ENCODE measurements around the gene CNTNAP1.
A peak's percentile ranks its signal among the peaks of the same experiment; 100 is the strongest.
"Not testable (repeated sequence)": the region's sequence is repeated elsewhere in the genome, so short reads cannot be mapped to it uniquely, and the experiment has no call there.

The CNTNAP1 gene

DNA sequence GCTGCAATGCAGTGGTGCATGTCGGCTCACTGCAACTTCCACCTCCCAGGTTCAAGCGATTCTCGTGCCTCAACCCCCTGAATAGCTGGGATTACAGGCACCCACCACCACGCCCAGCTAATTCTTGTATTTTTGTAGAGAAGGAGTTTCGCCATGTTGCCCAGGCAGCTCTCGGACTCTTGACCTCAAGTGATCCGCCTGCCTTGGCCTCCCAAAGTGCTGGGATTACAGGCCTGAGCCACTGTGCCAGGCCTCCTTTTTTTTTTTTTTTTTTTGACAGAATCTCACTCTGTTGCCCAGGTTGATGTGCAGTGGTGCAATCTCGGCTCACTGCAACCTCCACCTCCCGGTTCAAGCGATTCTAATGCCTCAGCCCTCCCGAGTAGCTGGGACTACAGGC is 60.6 kb downstream of the CNTNAP1 start:
- not testable (repeated sequence) for DNase-seq (ENCODE audit: low spot score)

DNA sequence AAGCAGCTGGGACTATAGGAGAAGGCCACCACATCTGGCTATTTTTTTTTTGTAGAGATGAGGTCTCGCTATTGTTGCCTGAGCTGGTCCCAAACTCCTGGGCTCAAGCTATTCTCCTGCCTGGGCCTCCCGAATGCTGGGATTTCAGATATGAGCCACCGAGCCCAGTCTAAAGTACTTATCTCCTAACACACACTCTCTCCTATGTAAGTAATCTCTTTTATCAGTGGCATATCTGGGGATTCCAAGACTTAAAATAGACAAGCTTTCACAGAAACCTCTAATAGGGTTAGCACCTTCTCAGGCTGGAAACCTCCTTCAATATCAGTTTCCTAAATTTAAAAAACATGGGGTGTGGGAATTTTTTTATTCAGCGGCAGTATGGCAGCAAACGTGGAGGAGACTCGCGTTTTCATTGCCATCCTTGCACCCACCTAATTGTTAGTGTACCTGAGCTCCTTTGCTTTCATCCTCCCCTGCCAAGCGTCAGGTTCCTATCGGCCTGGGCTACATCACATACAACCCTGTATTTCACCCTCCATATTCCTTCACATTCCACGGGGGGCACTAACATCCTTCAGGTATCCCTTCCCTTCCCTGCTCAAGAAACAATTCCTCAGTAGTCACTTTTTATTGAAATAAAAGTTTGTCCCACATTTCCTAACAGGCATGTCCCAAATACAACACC is 61.4 kb downstream of the CNTNAP1 start:
- DNase-seq (ENCODE audit: low spot score), result no peak

DNA sequence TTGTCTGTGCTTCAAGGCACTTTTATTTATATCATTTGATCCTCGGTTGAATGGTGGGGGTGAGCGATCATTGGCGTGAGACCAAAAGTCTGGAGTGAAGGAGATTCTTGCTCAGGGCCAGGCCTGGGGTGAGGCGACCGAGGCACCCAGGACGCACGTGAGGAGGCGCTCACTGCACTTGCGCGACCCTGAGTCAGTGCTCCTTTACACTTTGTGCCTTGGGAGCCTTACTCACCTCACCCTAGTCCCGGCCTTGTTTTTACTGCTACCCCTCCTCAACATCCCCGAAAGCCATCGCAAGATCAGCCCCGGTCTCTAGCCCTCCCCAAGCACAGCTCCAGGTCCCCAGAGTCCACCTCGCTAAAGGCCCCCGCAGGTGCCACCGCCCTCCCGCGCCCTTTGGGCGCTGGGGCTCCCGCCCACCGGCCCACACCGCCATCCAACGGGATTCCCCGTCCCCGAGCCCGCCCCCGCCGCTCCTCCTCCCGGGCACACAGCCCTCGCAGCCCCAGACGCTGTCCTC is 62.0 kb downstream of the CNTNAP1 start:
- DNase-seq (ENCODE audit: low spot score), result peak; percentile 56

DNA sequence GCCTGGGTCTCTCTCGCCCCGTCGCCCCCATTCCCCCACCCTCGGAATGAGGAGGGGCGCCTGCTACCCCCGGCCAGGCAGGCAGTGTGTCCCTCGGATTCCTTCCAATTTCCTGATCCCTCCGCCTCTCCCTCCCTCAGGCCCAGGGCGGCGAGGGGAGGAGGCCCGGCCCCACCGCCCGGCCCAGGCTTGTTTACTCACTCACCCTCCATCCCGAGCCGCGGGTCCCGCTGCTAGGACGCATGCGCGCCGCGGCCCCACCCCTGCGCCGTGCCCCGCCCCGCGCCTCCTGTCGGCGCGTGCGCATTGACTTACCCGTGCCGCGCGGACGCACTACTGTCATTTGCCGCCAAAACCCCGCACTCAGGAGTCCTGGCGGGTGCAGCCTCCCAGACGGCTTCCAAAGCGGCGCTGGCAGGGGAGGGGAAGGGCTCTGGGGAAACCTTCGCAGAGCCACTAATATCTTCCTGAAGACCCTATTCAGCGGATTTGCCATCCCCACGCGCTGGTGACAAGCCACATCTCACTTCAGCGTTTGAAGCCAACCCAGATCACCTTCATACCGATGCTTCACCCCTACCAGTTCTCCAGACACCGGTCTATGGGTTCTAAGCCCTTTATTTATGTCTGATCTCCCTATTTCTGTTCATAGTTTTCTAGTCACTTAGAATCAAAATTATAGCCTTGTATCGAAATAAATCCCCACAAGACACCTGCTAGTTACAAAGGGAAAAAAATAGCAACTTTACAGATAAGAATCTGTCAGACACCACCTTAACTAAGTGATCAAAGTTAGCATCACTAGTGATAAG is 62.7 kb downstream of the CNTNAP1 start, which contains the start of gene EZH1:
Gene EZH1, minus strand, starts transcription at position 235 of the 812 bp plus-strand sequence. CDS start 16,099 bp downstream, outside the sequence.
- peak; percentile 100 for DNase-seq (ENCODE audit: low spot score)

DNA sequence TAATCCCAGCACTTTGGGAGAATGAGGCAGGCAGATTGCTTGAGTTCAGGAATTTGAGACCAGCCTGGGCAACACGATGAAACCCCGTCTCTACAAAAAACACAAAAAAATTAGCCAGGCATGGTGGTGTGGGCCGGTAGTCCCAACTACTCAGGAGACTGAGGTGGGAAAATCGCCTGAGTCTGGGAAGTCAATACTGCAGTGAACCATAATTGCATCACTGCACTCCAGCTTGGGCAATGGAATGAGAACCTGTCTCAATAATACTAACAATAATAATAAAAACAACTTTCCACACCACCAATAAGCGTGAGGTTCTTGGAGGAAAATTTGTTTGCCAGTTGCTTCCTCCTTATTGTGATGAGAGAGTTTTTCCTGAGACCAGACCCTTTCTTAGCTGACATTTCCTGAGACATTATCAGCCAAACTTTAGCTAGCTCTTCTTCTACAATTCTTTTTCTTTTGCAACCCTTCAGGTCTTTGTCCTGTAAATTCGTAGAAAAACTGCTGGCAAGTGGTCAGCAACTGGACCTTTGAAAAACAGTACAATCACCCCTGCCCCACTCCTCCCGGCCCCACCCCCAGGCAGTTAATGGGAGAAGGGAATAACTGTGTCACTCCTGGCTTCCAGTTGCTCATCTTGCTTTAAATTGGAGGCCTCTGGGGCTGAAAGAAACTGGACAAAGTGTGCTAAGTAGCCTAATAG is 66.0 kb downstream of the CNTNAP1 start:
- DNase-seq (ENCODE audit: low spot score), result no peak

DNA sequence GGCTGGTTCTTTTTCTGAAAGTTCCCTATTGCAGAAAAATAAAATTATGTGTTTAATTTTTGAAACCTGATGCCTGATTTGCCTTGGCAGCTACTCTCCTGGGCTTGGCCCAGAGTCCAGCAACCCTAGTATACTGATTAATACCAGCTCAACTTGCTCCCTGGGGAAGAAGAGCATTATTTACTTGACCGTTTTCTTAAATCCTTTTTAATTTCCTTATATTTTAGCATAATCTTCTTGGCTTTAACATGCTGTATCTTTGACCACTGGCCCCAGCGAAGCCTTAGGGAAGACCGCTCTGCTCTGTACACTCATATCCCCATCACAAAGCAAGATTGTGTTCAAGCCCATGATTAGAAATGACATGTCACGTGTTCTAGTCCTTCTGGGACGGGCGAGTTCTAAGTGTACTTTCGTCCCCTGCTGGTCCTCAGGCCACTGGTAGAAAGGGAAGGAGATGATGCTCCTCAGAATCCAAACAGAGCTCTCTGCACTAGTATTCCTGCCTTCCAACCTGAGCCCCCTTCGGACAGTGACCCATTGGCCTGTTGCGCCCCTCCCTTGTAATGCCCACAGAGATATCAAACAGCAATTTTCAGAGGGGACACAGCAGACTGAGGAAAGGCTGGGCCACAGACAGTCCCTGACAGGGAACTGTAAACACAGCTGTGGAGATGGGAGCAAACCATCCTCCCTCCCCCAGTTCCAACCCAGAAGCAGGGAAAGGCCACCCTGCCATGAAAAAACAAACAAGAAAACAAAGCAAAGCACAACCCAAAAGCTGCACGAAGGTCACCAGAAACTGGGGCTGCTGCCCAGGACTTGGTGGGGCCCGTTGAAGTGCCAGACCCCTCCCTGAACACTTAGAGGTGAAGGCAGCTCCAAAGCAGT is 66.8 kb downstream of the CNTNAP1 start:
- no peak for DNase-seq (ENCODE audit: low spot score)
